Sciatic nerve (tissue), 2 donors: ENCODE measurements around the gene MCAT. TPM values are rescaled to one million over a fixed set of nuclear protein-coding genes. Genes with fewer than 3 reads are reported as not detected.

ENCODE experiments used
- ATAC-seq: fragments of 200-7000 bp; cut with Tn5 transposase; one replicate; pipeline ENCODE4 v1.9.1; 2020; ENCODE audit warnings: mild to moderate bottlenecking, moderate library complexity
- DNase-seq: peaks from one replicate; pipeline ENCODE4 v3.0.0-alpha.2; 2020; ENCODE audit warnings: low spot score
- intact Hi-C: fragments of 100-400 bp; cut with DNase I; formaldehyde crosslinking; loops from one replicate; pipeline ENCODE4 v1.14.2; 2022
- total RNA-seq: library from RNA; stranded (reverse); fragmentation: NEBNext Ultra II Directional; extraction: Animal tissue kit (Norgen Biotek cat#: 25700); gene quantifications from one replicate; pipeline ENCODE4 v1.2.1, GENCODE V29; 2021
- donor health status: DM: no; HTN: no; CAD: no.
- donor health status: DM: no; HTN: no; CAD: no.

MCAT gene, protein sequence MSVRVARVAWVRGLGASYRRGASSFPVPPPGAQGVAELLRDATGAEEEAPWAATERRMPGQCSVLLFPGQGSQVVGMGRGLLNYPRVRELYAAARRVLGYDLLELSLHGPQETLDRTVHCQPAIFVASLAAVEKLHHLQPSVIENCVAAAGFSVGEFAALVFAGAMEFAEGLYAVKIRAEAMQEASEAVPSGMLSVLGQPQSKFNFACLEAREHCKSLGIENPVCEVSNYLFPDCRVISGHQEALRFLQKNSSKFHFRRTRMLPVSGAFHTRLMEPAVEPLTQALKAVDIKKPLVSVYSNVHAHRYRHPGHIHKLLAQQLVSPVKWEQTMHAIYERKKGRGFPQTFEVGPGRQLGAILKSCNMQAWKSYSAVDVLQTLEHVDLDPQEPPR
- total RNA-seq: 11.5 TPM

DNA sequence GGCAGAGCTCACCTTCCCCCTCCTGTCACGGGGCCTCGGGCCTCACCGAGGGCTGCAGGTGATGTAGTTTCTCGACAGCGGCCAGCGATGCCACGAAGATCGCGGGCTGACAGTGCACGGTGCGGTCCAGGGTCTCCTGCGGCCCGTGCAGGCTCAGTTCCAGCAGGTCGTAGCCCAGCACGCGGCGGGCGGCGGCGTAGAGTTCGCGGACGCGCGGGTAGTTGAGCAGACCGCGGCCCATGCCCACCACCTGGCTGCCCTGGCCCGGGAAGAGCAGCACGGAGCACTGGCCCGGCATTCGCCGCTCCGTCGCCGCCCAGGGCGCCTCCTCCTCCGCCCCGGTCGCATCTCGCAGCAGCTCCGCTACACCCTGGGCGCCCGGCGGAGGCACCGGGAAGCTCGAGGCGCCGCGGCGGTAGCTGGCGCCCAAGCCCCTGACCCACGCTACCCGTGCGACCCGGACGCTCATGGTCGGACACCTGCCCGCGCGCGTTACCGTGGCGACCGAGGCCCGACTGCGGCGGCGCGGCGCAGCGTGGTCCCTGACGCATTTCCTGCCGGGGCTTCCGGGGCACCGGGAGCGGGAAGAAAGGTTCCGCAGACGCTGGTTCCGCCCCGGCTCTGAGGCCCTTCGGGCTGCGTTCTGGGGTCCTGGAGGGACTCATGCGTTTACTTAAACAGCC lies at the start of gene MCAT:
MCAT (minus strand) TSS at position 519 of the 683 bp plus-strand sequence; CDS start at position 469, 50 bp downstream.
- peak; percentile 89 for DNase-seq
- intact Hi-C loops: no loop called here

DNA sequence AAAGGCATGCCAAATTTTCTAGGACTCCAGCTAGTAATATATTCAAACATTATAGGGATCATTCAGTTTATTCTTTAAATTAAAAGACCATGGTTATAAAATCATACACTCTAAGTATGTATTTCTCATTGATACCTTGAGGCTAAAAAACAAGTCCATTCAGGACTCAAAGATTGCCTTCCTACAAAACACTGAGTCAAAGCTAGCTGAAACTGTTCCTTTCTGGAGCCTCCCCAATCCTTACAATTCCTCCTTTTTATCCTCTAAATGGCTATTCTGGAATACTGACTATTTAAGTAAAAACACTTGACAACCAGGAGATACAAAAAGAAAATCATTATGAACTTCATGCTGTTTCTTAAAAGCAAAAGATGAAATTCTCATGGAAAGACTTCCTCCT lies 48.6 kb upstream of the MCAT start:
- no peak for ATAC-seq
- intact Hi-C loops: no loop called here
- no peak for DNase-seq

More for the DNA sequence above, at the start of gene MCAT:
- ATAC-seq: peak; percentile 93

DNA sequence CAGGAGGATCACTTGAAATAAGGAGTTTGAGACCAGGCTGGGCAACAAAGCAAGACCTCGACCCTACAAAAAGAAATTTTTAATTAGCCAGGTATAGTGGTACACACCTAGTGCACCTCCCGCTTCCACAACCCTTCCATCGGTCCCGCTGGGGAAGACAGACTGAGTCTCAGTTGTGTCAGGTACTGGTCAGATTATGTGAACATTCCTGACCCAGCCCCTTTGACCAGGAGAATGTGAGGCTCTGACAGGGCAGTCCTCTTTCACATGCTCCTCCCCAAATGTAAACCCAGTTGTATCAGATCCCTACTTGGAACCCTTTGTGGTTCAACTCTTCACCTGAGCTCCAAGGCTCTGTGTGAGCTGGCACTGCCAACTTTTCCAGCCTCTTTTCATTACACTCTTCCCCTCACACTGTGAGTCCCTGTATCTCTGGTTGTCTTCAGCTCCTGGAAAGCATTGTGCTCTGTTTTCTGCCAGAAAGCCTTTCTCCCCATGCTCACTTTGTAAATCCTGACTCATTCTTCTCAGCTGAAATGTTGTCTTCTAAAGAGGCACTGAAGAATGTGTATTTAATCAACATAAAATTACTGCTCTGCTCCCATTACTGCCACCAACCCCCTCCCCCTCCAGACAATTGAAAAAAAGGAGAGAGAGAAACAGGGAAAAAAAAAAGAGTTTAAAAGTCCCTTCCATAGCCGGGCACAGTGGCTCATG lies 45.8 kb upstream of the MCAT start:
- DNase-seq (no peak), ATAC-seq (no peak)
- intact Hi-C loops: no loop called here

DNA sequence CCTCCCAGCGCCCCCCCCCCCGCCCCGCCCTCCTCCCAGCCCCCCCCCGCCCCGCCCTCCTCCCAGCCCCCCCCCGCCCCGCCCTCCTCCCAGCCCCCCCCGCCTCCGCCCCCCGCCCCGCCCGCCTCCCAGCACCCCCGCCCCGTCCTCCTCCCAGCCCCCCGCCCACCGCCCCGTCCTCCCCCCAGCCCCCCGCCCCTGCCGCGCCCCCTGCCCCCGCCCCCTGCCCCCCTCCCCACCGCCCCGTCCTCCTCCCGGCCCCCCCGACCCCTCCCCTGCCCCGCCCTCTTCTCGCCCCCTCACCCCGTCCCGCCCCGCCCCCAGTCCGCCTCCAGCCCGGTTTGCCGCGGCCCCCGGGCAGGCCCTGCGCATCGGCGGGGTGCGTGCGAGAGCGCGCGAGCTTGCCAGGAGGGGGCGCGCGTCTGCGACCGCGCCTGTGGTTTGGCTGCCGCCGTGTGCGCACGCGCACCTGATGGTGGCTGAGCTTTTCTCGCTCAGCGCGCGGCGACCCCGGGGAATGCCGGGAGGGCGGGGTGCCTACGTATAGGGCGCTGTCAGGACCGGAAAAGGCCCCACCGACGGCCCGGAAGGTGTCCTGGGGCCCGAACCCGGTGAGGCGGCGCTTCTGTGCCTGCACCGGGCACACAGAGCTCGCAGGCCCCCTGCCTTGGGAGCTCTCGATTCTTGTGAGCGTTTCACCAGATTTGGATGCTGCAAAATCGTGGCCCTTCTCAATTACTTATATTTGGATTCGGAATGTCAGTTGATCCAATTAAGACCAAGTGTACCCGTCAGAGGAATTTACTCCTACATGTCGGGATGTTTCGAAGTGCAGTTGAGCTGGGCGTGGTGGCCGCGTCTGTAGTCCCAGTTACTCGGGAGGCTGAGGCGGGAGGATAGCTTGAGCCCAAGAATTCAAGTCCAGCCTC lies 44.2 kb upstream of the MCAT start:
- DNase-seq: peak; percentile 98

DNA sequence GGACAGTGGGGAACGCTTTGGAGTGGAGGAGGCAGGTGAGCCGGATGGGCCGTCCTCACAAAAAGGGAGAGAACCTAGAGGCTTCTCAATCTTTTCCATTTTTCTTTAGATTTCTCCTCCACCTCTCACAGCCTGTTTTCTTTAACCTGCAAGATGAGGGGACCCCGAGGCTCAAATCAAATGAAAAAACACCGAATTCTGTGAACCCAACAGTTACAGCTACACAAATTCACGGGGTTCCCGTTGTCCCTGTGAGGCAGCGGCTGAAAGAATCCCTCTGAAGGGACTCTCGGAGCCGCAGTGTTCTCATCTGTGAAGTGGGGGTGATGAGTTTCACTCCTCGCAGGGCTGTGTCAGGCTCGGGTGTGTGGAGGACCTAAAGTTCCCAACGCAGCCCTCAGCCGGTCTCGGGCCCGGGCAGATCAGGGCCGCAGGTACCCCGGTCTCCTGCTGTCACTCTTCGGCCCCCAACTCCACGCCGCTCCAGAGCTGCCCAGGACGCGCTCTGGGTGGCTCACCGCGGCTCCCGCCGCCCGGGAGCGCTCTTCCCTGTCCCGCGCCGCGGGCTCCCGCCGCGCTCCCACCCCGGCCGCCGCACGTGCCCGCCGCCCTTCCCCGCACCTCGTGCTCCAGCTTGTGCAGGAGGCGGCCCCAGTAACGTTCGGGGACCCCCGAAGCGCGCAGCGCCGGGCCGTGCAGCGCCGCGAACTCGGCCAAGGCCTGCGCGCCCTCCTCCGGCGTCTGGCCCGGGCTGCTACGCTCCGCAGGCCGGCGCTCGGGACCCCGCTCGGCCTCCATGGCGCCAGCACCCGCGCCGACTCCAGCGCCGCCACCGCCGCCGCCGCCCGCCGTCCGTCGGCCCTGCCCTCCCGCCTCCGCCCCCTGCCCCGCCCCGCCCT lies 43.3 kb upstream of the MCAT start, which contains the start of gene TTLL12:
TTLL12 (minus strand) TSS at position 863 of the 899 bp plus-strand sequence; CDS start at position 798, 65 bp downstream.
- ATAC-seq (peak; percentile 39), DNase-seq (peak; percentile 76)
- intact Hi-C loops: no loop called here

More for the DNA sequence above, 44.2 kb upstream of the MCAT start:
- intact Hi-C loops: no loop called here
- ATAC-seq: peak; percentile 93

DNA sequence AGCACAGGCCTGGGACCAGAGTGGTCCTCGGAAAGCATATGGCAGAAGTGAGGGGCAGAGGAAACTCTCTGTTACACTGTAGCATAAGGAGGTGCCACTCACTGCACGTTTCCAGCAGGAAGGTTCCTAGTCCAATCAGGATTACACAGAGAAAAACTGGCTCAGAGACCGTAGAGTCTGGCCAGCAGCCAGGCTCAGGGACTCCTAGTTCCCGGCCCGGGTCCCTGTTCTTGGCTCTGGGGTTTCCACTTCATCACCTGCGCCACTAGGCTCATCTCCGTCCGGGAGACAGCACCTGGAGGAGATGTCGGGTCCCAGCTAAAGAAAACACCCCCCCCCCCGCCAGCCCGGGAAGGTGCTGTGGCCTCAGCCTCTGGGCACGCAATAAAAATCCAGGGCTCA lies 42.7 kb upstream of the MCAT start:
- peak; percentile 80 for DNase-seq
- intact Hi-C loops: no loop called here
- peak; percentile 4 for ATAC-seq

DNA sequence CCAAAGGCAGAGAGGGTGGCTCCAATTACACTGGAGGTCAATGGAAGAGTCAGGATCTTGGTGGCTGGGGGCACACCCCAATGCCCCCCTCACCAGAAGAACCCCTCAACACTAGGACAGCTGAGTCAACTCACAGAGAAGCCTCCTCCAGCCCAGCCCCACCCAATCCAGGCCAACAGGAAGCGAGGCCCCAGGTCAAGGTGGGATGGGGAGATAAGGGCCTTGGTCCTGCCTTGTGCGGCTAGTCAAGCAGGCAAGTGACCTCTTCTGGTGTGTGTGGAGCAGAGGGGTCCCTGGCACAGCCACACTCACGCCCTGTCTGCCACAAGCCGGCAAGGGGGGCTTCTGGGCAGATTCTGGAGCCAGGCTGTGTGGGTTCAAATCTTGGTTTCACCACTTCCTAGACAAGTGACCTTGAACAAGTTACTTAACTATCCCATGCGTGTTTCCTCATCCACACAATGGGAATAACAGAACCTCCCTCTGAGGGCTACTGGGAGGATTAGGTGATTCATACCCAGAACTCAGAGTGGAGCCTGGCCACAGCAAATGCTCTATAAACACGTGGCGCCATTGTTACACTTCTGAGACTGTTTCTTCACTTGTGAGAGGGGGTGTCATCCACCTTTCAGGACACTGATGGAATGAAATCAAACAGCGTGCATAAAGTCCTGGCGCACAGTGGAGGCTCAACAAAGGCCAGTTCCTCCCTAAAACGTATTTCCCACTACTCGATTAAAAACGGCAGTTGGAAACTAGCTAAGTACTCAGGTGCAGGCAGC lies 40.5 kb upstream of the MCAT start:
- no peak for DNase-seq
- intact Hi-C loops: no loop called here
- no peak for ATAC-seq

DNA sequence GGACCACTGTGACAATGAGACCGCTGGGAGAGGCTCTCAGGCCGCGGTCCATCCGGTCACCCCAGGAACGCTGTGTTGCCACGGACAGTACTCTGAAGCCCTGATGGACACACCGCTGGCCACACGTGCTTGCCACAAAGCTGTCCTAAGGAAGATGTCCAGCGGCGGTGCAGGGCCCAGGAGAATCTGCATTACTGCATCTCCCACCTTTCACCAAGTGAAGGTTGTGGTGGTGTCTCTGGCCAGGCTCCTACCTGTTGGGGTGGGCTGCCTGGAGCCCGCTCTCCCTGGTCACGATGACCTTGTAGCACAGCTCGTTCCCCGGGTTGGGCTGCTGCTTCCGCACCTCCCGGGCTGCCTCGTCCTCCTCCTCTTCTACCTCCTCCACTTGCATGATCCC lies 39.5 kb upstream of the MCAT start:
- intact Hi-C loops: no loop called here

DNA sequence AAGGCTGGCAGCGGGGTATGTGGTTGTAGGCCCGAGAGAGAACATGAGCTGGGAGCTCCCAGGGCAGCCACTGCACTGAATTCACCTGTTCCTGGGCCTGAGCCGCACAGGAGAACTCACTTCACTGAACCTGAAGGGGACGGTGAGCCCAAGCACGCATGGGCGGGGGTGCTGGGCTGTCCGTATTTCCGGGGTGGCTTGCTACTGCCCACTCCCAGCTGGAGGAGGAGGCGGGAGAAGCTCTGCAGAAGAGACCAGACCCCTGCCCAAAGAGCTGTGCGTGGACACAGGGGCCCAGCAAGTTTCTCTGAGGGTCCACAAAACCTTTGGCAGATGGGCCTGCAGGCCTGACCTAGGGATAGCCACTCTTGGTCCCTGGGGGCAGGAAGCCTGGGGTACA lies 38.9 kb upstream of the MCAT start:
- DNase-seq (no peak), ATAC-seq (no peak)
- intact Hi-C loops: no loop called here

More for the DNA sequence above, 39.5 kb upstream of the MCAT start:
- ATAC-seq: no peak
- DNase-seq: no peak

DNA sequence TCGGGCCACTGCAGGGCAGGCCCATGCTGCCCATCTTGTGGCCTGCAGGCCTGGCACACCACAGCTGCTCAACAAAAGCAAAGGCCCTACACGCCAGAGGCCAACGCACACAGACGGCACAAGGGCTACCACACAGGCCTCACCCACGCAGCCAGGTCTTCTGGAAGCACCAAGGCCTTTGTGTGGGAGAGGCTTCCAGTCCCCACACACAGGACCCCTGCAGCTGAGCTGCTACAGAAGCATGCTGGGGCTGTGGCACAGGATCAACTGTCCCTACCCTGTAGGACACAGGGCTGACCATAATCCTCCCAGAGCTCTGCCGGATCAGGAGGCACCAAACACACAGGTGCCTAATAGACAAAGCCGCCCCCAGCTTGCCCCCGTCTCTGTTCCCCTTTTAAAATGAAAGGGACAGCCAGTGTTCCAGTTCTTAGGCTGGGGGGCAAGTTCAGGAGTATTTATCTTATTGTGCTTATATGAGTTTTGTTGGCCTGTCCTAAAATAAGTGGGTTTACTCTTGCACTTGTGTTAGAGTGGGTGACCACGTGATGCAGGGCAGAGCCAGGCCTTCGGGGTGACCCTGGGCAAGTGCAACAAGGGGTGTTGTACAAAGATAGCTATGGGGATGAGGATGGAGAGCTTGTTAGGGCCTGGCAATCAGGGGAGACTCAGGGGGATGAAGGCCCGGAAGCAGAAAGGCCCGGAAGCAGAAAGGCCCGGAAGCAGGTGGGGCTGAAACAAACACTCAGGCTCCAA lies 38.3 kb upstream of the MCAT start:
- intact Hi-C loops: no loop called here
- DNase-seq: no peak
- ATAC-seq: no peak

DNA sequence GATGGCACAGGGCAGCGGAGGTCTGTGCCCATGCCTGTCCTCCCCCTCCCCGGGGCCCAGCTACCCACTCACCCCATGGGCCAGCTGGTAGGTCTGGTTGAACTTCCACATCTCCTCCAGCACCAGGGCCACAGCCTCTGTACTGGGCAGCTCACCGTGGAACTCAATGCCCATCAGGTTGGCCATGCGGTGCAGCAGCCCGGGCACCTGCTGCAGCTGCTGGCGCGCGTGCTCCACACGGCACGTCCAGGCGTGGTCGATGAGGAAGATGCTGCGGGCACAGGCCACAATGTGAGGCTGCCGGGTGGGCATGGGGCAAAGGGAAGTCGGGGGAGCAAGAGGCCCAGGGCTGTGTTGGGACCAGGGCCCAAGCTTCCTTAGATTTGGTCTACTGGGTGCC lies 37.5 kb upstream of the MCAT start:
- DNase-seq: no peak
- no peak for ATAC-seq
- intact Hi-C loops: no loop called here

DNA sequence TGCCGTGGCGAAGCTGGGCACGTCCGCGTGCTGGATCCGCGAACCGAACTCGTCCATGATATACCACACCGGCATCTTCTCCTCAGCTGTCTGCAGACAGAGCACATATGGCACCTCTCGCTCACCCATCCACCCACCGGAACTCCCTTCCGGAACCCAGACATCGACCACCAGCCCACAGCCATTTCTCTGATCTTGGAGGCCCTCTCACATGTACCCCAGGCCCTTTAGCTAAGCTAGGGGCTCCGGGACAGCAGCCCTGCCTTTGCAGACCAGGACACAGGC lies 36.7 kb upstream of the MCAT start:
- DNase-seq (no peak), ATAC-seq (no peak)
- intact Hi-C loops: no loop called here

DNA sequence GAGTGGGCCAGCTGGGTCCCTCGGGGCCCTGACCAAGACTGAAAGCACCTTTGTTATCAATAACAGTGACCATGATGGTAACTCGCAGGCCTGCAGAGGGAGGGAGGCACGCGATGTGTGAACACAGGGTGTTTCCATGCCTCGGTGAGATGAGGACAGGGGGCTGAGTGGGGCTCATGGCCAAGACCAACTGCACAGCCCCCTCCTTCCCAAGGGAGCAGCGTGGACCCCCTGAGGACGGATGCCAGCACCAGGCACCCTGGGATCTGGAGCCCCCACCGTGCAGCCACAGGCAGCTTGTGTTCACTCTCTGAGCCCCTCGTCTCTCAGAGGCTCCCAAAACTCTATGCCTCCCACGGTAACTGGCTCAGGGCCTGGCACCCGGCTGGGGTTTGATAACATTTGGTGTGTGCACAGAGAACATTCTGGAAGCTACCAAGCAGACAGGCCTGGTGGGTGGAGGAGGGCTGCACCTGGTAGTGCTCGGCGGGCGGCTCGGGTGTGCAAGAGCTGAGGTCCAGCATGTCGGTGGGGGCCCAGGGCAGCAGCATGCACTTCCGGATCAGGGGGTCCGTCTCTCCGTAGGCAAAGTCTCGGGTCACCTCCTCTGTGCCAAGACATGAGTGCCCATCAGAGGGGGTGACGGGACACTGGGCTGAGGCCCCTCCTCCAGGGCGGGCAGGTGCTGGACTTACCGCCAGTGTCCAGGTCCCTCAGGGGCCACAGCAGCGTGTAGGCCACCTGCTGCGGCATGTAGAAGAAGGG lies 36.1 kb upstream of the MCAT start:
- DNase-seq: no peak
- intact Hi-C loops: no loop called here
- no peak for ATAC-seq

DNA sequence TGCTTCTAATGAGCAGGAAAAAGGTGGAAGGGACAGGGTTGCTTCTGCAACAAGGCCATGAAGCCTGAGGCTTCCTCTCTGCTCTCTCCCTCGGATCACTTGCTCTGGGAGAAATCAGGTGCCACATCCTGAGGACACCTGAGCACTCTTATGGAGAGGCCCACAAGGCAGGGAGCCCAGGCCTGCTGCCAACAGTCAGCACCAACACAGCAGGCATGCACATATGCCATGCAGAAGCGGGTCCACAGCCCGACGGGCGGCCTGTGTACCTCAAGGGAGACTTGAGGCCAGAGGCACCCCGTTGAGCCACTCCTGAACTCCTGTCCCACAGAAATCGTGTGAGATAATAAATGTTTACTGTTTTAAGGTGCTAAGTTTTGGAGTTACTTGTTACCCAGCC lies 34.3 kb upstream of the MCAT start:
- no peak for ATAC-seq
- DNase-seq: no peak
- intact Hi-C loops: no loop called here

DNA sequence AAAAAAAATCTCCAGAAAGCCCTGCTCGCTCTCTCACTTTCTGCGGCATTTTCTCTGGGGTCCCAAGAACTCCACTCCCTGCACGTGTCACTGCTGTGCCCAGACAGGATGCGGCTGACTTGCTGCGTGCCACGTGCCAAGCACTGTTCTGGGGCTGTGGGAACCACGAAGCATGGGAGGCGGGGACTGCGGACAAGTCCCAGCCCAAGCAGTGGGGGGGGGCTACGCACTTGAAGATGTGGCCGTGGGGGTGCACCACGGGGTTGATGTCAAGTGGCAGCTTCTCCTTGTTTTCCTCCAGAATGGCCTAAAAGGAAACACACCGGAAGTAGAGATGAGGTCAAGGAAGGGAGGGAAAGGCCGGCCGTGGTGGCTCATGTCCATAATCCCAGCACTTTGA lies 32.9 kb upstream of the MCAT start:
- intact Hi-C loops: no loop called here
- no peak for DNase-seq
- ATAC-seq: no peak
